ENCODE data around the gene ST6GALNAC3. TPM values are rescaled to one million over a fixed set of nuclear protein-coding genes. Genes with fewer than 3 reads are reported as not detected.
"Not testable (repeated sequence)": the region's sequence is repeated elsewhere in the genome, so short reads cannot be mapped to it uniquely, and the experiment has no call there.

ST6GALNAC3 gene
- total RNA-seq, 1 donor from 2014 or later, result 23.6 TPM

- no peaks in the 10 kb centered on the region for H3K9me3 ChIP-seq (ENCODE audit: low read depth)
- H3K27me3 ChIP-seq, result no peaks in the 10 kb centered on the region
- Mint-ChIP-seq H3K4me3 (no peak overlapping the region), H3K4me1 (peaks cover 31% of the 10 kb centered on the region), H3K9me3 (no peaks in the 10 kb centered on the region), H3K27me3 (ENCODE audit: insufficient read depth, low read depth) (peaks cover 3% of the 10 kb centered on the region), H3K36me3 (no peaks in the 10 kb centered on the region), H3K27ac (no peak overlapping the region)
- H3K36me3 ChIP-seq, result no peaks in the 10 kb centered on the region
- H2AFZ ChIP-seq (replicated peaks), result no peak overlapping the region
- H3K4me1 ChIP-seq, result peaks cover 14% of the 10 kb centered on the region
- H3K9ac ChIP-seq, result no peak overlapping the region
- no peak for TF ChIP-seq CTCF (IDR thresholded peaks at IDR 0.05)
- no peak for TF ChIP-seq EZH2phosphoT487 (IDR thresholded peaks at IDR 0.05)
- no peak for TF ChIP-seq EZH2 (IDR thresholded peaks at IDR 0.05)
- peaks cover 5% of the 10 kb centered on the region for H3F3A ChIP-seq (ENCODE audit: low read depth)
- H3K79me2 ChIP-seq (ENCODE audit: low read depth), result no peaks in the 10 kb centered on the region
- H4K20me1 ChIP-seq (ENCODE audit: low read depth), result no peaks in the 10 kb centered on the region
- no peak overlapping the region for H3K27ac ChIP-seq
- no peak overlapping the region for H3K4me2 ChIP-seq
- H3K4me3 ChIP-seq, result no peak overlapping the region
- DNase-seq (ENCODE audit: low spot score), result no peak
Measured at GRCh38 chr1:76048219-76048618, 26.3 kb upstream of the ST6GALNAC3 start.

- no peak for DNase-seq (ENCODE audit: low spot score)
- H3K9ac ChIP-seq, result no peak overlapping the region
- Mint-ChIP-seq H3K4me3 (no peak overlapping the region), H3K36me3 (no peaks in the 10 kb centered on the region), H3K4me1 (peaks cover 38% of the 10 kb centered on the region), H3K9me3 (no peaks in the 10 kb centered on the region), H3K27ac (no peak overlapping the region), H3K27me3 (ENCODE audit: insufficient read depth, low read depth) (no peaks in the 10 kb centered on the region)
- no peak overlapping the region for H3K4me2 ChIP-seq
- H3K4me3 ChIP-seq, result no peak overlapping the region
- H3K4me1 ChIP-seq, result peaks cover 18% of the 10 kb centered on the region
- H3K79me2 ChIP-seq (ENCODE audit: low read depth), result no peaks in the 10 kb centered on the region
- H3K27ac ChIP-seq, result no peak overlapping the region
- H3K27me3 ChIP-seq, result no peaks in the 10 kb centered on the region
- no peaks in the 10 kb centered on the region for H3K9me3 ChIP-seq (ENCODE audit: low read depth)
- H4K20me1 ChIP-seq (ENCODE audit: low read depth), result no peaks in the 10 kb centered on the region
- TF ChIP-seq EZH2 (IDR thresholded peaks at IDR 0.05) (no peak), CTCF (IDR thresholded peaks at IDR 0.05) (no peak), EZH2phosphoT487 (IDR thresholded peaks at IDR 0.05) (no peak)
- no peaks in the 10 kb centered on the region for H3K36me3 ChIP-seq
- peaks cover 5% of the 10 kb centered on the region for H3F3A ChIP-seq (ENCODE audit: low read depth)
- no peak overlapping the region for H2AFZ ChIP-seq (replicated peaks)
Measured at GRCh38 chr1:76048926-76049325, 25.6 kb upstream of the ST6GALNAC3 start.

GRCh38 chr1:76049498-76049897, 25.0 kb upstream of the ST6GALNAC3 start:
- H3K4me2 ChIP-seq, result no peak overlapping the region
- no peak overlapping the region for H3K9ac ChIP-seq
- no peaks in the 10 kb centered on the region for H4K20me1 ChIP-seq (ENCODE audit: low read depth)
- no peaks in the 10 kb centered on the region for H3K36me3 Mint-ChIP-seq
- no peaks in the 10 kb centered on the region for H3K9me3 Mint-ChIP-seq
- H3K4me1 Mint-ChIP-seq, result peaks cover 40% of the 10 kb centered on the region
- TF ChIP-seq EZH2 (IDR thresholded peaks at IDR 0.05) (no peak), CTCF (IDR thresholded peaks at IDR 0.05) (no peak)
- H2AFZ ChIP-seq (replicated peaks), result no peak overlapping the region
- no peak overlapping the region for H3K4me3 Mint-ChIP-seq
- no peaks in the 10 kb centered on the region for H3K27me3 ChIP-seq
- no peaks in the 10 kb centered on the region for H3K9me3 ChIP-seq (ENCODE audit: low read depth)
- no peak overlapping the region for H3K27ac ChIP-seq
- H3K79me2 ChIP-seq (ENCODE audit: low read depth), result no peaks in the 10 kb centered on the region
- peaks cover 18% of the 10 kb centered on the region for H3K4me1 ChIP-seq
- peaks cover 5% of the 10 kb centered on the region for H3F3A ChIP-seq (ENCODE audit: low read depth)
- no peak for DNase-seq (ENCODE audit: low spot score)
- H3K4me3 ChIP-seq, result no peak overlapping the region
- no peak overlapping the region for H3K27ac Mint-ChIP-seq
- H3K36me3 ChIP-seq, result no peaks in the 10 kb centered on the region
- H3K27me3 Mint-ChIP-seq (ENCODE audit: insufficient read depth, low read depth), result no peaks in the 10 kb centered on the region

- not testable (repeated sequence) for DNase-seq (ENCODE audit: low spot score); H3K79me2 ChIP-seq (ENCODE audit: low read depth); H3K27ac Mint-ChIP-seq; H3F3A ChIP-seq (ENCODE audit: low read depth); H3K4me2 ChIP-seq; H3K36me3 Mint-ChIP-seq; H3K9me3 Mint-ChIP-seq; H2AFZ ChIP-seq (replicated peaks); H3K36me3 ChIP-seq; H4K20me1 ChIP-seq (ENCODE audit: low read depth); H3K4me3 Mint-ChIP-seq; H3K27me3 Mint-ChIP-seq (ENCODE audit: insufficient read depth, low read depth); H3K9me3 ChIP-seq (ENCODE audit: low read depth); H3K9ac ChIP-seq; H3K27me3 ChIP-seq; H3K27ac ChIP-seq; H3K4me3 ChIP-seq
- peaks cover 40% of the 10 kb centered on the region for H3K4me1 Mint-ChIP-seq
- peaks cover 18% of the 10 kb centered on the region for H3K4me1 ChIP-seq
Measured at GRCh38 chr1:76050073-76050472, 24.5 kb upstream of the ST6GALNAC3 start.
